ENCODE data around the gene SRRM2.

Gene SRRM2

DNA sequence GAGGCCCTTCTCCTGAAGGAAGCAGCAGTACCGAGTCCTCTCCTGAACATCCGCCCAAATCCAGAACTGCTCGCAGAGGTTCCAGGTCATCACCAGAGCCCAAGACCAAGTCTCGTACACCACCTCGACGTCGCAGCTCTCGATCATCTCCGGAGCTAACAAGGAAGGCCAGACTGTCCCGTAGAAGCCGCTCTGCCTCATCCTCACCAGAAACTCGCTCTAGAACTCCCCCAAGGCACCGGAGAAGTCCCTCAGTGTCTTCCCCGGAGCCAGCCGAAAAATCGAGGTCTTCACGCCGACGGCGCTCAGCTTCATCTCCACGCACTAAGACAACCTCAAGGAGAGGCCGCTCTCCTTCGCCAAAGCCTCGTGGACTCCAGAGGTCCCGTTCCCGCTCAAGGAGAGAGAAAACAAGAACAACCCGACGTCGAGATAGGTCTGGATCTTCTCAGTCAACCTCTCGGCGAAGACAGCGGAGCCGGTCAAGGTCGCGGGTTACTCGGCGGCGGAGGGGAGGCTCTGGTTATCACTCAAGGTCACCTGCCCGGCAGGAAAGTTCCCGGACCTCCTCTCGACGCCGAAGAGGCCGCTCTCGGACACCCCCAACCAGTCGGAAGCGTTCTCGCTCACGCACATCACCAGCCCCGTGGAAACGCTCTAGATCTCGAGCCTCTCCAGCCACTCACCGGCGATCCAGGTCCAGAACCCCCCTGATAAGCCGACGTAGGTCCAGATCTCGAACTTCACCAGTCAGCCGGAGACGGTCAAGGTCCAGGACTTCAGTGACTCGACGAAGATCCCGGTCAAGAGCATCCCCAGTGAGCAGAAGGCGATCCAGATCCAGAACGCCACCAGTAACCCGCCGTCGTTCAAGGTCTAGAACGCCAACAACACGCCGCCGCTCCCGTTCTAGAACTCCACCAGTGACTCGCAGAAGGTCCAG is 13.3 kb downstream of the SRRM2 start:
- no peak for FAIRE-seq

DNA sequence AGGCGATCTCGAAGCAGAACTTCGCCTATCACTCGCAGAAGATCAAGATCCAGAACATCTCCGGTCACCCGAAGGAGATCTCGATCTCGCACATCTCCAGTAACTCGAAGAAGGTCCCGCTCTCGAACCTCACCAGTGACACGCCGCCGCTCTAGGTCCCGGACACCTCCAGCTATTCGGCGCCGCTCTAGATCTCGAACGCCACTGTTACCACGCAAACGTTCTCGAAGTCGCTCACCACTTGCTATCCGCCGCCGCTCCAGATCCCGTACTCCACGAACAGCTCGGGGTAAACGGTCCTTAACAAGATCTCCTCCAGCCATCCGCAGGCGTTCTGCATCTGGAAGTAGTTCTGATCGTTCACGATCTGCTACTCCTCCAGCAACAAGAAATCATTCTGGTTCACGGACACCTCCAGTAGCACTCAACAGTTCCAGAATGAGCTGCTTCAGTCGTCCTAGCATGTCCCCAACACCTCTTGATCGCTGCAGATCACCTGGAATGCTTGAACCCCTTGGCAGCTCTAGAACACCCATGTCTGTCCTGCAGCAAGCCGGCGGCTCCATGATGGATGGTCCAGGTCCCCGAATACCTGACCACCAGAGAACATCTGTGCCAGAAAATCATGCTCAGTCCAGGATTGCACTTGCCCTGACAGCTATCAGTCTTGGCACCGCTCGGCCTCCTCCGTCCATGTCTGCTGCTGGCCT is 14.1 kb downstream of the SRRM2 start:
- no peak for FAIRE-seq

DNA sequence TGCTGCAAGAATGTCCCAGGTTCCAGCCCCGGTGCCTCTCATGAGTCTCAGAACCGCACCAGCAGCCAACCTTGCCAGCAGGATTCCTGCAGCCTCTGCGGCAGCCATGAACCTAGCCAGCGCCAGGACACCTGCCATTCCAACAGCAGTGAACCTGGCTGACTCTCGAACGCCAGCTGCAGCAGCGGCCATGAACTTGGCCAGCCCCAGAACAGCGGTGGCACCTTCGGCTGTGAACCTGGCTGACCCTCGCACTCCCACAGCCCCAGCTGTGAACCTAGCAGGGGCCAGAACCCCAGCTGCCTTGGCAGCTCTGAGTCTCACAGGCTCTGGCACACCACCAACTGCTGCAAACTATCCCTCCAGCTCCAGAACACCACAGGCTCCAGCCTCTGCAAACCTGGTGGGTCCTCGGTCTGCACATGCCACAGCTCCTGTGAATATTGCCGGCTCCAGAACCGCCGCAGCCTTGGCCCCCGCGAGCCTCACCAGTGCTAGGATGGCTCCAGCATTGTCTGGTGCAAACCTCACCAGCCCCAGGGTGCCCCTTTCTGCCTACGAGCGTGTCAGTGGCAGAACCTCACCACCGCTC is 14.8 kb downstream of the SRRM2 start:
- no peak for FAIRE-seq

DNA sequence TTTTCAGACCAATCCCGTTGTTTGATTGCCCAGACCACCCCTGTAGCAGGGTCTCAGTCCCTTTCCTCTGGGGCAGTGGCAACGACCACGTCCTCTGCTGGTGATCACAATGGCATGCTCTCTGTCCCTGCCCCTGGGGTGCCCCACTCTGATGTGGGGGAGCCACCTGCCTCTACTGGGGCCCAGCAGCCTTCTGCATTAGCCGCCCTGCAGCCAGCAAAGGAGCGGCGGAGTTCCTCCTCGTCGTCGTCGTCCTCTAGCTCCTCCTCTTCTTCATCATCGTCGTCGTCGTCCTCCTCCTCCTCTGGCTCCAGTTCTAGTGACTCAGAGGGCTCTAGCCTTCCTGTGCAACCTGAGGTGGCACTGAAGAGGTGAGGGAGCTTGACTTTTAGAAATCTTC is 15.5 kb downstream of the SRRM2 start:
- no peak for FAIRE-seq

DNA sequence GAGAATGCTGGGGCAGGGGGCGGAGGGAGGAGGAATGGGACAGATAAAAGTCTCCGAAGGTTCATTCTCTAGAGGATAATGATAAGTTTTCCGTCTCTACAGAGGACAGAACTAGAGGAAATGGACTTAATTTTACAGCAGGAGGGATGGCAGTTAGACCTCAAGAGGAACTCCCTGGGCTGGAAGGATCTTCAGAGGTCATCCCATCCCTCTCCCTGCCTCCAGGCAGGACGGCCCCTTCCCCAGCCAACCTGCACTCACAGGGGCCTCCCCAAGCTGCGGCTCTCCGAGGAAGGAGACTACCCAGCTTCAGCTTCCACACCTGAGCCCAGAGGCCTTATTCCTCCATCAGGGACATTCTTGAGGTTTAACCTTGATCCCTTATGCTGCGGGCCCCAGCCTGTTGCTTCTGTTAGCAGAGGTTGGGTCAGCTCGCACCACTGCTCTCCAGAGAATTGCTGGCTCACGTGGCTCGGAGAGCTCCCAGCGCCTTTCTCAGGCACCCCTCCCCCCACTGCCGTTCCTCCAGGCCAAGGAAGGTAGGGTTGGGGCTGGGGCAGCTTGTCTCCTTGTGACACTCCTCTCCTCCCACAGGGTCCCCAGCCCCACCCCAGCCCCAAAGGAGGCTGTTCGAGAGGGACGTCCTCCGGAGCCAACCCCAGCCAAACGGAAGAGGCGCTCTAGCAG is 16.1 kb downstream of the SRRM2 start:
- no peak for FAIRE-seq

DNA sequence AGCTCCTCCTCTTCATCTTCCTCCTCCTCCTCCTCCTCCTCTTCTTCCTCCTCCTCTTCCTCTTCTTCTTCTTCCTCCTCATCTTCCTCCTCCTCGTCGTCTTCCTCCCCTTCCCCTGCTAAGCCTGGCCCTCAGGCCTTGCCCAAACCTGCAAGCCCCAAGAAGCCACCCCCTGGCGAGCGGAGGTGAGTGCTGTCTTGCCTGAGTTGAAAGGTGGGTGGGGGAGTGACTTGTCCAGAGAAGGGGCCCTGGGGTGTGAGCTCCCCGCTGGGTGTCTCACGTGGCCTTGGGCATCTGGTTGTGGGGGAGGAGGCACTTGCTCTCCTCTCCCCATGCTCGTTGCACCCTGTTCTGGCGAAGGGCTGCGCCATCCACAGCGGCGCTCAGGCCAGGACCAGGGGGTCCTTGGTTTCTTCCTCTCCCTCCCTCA is 16.7 kb downstream of the SRRM2 start:
- FAIRE-seq: no peak

DNA sequence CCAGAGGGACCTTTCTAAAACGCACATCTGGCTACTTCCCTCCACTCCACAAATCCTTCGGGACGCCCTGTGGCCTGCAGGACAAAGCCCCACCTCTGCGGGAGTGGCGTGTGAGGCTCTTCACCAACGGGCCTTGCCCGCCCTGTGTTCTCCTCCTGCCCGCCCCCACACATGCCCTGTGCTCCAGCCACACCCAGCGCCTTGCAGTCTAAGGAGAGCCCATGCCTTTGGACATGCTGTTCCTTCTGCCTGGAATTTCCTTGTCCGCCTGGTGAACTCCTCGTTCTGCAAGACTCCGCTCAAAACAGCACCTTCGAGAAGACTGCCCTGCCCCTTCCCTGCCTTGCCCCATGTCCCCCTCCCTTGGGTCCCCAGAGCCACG is 17.2 kb downstream of the SRRM2 start:
- FAIRE-seq: no peak

DNA sequence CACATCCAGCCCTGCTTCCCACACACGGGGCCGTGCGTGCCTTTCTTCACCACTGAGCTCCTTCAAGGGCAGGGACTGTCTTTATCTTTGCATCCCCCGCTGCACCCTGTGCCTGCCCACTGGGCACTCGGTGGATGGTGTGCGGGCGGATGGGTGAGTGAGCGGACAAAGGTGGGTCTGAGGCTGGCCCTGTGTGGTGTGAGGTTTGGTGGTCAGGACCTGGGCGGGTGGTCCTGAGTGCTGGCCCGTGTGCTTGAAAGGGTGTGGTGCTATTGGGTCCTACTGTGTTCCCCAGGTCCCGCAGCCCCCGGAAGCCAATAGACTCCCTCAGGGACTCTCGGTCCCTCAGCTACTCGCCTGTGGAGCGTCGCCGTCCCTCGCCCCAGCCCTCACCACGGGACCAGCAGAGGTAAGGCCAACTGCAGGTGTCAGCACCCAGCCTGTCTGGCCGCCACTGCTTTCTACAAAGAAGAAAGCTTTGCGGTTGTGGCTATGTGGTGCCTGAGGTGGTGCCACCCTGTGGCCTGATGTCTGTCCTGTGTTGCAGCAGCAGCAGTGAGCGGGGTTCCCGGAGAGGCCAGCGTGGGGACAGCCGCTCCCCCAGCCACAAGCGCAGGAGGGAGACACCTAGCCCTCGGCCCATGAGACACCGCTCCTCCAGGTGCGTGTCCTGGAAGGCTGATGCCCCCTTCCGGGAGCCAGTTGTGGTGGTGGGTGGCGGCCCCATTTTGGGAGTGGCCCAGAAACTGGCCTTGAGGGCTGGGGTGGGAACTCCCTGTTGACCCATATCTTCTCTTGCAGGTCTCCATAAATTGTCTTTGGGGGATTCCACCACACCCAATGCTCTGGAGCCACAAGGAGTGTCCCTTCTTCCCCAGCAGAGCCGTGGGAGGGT is 17.9 kb downstream of the SRRM2 start:
- FAIRE-seq: no peak

DNA sequence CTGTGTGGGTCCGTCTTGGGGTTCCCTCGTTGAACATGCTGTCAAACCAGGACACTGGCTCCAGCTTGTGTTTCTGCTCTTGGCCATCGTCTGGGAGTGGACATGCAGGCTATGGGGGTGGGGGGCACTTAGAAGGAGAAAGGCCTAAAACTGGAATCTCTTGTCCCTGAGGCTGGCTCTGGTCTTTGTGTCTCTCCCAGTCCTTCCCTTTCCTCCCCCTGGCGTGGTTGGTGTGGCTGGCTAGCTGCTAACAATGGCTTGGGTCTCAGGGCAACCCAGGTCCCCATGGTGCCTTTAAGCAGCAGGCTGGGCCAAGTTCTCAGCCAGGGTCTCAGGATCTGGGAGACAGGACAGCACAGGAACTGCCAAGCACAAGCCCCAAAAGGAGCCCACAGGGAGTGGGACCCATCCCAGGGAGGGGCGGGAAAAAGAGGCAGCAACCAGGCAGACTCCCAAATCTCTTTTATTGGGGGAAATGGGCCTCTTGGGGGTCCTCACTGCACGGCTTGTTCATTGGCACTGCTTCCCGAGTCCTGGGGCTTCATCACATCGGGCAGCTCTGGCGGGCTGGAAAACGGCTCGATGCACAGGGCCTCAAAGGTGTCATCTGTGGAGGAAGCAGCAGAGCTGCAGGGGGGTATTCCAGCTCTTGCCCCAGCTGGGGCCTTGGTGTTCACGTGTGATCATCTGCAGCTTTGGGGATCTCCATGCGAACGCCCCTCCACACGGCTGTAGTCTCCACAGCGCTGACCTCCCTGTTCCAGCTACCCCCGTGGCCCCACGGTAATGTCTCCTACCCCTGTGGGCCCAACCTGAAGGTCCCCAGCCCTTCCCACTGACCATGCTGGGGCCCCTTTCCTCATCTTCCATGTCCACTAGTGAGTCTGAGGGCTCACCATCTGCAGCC is 19.3 kb downstream of the SRRM2 start:
- FAIRE-seq: no peak

DNA sequence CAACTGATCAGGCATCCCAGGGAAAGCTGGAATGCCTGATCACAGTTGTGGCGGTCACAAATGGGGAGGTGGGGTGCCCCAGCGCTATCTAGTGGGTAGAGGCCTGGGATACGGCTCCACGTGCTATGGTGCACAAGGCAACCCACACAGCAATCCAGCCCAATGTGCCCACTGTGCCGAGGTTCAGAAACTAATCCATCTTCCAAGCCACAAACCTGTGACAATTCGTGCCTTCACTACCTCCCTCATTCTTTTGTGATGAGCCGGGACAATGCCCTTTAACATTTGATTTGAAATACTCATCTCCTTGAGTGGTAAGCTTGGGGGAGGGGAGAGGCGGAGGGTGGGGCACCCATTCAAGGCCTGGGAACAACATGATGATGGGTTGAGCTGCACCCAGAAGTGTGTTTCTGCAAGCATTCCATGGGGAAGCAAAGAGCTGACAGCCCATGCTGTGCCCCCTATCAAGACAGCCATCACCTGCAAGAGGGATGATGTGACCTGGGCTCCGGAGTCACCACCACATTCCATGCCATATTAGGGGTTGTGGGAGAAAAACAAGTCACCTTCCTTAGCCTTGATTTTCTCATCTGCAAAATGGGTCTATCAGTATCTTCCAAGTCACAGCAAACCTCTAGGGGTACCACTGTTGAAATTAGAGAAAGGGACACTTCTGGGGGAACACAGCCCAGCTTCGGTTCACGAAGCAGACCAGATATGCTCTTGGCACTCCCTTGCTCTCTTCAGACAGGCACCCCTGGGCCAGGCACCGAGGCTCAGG is 20.9 kb downstream of the SRRM2 start:
- FAIRE-seq: no peak

DNA sequence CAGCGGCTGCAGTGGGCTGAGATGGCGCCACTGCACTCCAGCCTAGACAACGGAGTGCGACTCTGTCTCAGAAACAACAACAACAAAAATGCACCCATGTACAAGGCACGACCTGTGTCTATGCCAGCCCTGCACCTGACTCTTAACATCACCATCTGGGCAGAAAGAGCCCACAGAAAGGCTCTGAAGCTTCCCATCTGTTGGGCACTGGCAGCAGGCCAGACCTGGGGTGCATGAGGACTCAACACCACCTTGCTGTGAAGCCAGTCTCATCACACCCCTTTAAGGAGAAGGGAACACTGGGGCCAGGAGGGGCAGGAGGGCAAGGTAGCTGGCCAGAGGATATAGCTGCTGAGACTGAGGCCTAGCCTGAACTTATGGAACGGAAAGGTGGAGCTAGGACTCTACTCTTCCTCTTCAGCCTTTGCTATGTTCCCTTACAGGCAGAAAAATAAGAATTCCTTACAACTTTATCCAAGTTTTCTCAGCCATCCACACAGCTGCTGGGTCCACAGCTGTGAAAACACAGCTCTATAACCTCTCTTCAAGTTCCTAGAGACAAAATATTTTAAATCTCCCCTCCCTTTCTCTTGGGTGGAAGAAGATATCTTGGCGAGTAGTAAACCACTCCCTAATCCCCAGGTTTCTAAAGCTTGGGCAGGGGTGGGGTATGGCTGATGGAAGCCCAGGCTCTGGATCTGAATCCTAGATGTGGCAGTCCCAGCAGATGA is 21.9 kb downstream of the SRRM2 start:
- no peak for FAIRE-seq

DNA sequence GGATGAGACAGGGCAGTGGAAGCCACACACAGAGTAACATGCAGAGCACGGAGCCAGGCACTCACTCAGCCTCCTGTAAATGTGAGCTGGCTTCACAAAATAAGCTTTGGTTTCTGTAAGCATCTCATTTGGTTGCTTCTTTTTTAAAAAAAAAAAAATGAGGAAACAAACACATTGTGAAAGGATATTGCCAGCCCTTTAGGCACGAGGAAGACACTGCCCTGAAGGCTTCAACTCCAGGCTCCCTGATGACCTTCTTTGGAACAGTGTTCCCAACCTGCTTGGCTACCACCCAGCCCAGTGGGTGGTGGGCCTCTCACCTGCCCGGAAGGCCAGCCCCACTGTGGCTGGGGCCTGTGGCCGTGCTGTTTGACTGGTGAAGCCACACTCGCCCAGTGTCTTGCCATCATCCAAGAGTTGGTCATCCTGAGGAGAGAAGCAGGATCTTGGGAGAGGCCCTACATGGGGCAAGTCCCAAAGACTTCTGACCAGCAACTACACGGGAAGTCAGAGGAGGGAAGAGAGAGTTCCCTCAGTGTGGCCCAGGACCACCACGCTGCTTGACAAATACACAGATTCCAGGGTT is 22.8 kb downstream of the SRRM2 start:
- FAIRE-seq: no peak

DNA sequence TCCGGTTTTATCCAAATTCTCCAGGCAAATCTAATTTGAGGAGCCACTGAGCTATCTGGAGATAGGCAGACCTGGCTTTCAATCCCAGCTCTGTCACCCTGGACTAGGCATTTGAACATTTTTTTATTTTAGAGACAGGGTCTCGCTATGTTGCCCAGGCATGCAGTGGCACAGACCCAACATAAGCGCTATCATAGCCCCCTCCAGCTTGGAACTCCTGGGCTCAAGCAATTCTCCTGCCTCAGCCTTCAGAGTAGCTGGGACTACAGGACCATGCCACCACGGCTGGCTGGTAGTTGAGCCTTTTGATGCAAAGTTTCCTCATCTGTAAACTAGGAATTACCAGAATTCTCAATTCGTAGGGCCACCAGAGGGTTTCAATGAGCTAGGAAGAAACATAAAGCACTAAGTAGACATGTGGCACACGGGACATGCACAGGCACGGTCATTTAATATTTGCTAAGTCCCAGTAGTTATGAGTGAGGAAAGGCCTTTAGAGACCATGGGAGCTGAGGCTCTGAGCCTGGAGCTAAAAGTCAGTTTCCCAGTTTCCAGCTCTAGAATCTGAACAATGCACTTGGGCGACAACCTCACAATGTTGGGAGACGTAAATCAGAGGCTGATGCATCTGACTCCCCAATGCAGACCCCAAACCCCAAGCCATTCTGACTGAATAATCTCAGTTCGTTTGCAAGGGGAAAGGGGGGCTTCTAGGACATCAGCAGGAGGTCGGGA is 23.5 kb downstream of the SRRM2 start:
- no peak for FAIRE-seq

DNA sequence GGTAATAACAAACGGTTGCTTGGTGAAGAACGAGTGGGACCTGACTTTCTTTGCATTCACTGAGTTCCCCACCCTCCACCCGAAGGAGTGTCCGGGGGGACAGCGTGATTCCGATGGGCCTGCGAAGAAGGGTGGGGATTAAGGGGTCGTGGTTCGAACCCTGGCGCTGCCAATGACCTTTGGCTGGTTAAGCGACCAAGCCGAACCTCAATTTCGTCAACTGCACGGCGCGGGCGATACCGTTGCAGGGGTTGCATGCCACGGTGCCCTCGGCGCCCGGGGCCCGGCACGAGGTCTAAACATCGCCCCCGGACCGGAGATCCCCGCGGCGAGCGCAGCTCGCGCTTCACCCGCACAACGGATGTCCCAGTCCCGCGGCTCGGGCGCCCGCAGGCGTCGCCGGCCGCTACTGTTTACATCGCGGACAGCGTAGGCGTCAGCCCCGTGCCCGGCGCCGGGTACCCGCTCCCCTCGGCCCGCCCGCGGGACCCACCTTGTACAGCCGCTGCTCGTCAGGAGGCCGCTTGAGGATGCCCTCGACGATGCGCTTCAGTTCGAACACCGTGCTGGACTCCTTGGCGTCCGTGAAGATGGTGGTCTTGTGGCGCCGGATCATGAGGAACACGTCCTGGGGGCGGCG is 24.2 kb downstream of the SRRM2 start:
- FAIRE-seq: no peak

DNA sequence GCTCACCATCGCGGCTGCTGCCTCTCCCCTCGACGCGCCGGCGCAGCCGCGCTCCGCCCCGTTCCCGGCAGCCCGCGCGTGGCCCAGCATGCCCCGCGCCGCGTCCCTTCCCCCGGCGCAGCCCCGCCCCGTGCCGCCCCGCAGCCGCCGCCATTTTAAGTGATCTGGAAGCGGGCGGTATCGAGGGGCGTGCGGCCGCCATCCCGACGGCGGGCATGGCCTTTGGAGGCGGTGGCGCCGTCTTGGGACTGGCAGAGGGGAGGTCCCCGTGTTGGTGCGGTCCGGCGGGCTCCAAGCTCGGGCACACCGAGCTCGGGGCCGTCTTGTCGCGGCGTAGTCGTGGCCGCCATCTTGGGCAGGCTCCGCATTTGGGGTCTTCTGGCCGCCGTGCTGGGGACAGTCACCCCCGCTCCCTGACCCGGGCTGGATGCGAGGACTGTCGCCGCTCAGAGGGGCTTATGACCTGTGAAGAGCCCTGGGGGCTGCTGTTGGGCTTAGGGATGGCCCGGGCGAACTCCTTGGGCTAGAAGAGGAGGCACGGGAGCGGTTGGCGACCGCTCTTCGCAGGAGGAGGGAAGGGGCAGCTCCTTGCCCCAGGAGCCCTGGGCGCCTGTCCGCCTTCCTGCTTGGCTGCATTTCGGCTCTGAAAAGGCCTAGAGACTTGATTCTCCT is 24.9 kb downstream of the SRRM2 start, which contains the start of gene ELOB:
Gene ELOB, minus strand, starts transcription at position 50 of the 672 bp plus-strand sequence. Its CDS starts 41 bp downstream, at position 9.
- no peak for FAIRE-seq

DNA sequence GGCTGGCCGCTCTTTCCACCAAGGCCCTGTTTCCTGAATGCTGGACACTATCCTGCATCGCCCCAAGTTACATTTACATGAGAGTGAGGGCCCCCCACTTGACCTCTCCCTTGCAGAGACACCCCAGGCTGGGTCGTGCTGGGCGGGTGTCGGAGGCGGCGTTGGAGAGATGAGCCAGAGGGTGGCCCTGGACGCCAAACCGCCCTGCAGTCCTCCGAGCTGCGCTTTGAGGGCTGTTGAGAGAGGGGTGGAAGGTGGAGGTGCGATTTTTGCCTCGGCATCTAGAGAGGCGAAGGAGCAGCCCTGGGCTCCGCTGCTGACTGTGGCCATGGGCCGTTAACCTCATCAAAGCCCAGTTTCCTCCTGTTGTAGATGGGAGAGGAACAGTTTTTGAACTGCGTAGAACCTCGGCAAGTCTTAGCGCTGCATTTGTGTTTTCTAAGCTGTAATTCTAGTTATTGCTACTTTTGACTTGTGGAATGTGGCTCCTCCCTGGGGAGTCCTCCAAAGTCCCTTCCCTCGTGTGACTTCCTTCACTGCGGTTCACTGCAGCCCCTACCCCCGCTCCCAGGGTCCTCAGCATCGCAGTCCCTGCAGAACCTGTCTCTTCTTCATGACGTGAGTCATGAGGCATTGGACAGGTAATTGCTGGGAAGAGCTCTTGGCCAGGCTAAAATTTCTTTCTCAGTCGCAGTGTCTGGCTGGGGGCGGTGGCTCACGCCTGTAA is 25.6 kb downstream of the SRRM2 start:
- no peak for FAIRE-seq

DNA sequence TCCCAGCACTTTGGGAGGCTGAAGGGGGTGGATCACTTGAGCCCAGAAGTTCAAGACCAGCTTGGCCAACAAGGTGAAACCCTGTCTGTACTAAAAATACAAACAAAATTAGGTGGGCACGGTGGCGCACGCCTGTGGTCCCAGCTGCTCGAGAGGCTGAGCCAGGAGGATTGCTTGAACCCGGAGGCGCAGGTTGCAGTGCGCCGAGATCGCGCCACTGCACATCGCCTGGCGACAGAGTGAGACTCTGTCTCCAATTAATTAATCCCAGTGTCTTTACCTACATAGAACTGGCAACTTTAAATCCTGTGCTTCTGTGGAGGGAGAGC is 26.2 kb downstream of the SRRM2 start:
- FAIRE-seq: no peak
